Activated CD8-positive, alpha-beta T cell treated with anti-CD3 and anti-CD28 coated beads for 36 hours (primary cell): Measurements from ENCODE around the gene HIGD1A. TPM values are rescaled to one million over a fixed set of nuclear protein-coding genes. Genes with fewer than 3 reads are reported as not detected.
A peak's percentile ranks its signal among the peaks of the same experiment; 100 is the strongest.

ENCODE experiments used
- ATAC-seq: fragments of 200-7000 bp; cut with Tn5 transposase; one replicate; pipeline ENCODE4 v1.10.0; 2021; ENCODE audit warnings: mild to moderate bottlenecking, moderate library complexity
- CTCF ChIA-PET: fragments of 350-600 bp; sonication (Branson Sonifier 250); formaldehyde crosslinking; loops from one replicate; lab custom pipeline; 2021; ENCODE audit warnings: antibody characterized with exemption; lab: Charles Lee
- POLR2A ChIA-PET: fragments of 350-600 bp; sonication (Branson Sonifier 250); formaldehyde crosslinking; loops from one replicate; lab custom pipeline; 2021; ENCODE audit warnings: antibody characterized with exemption; lab: Charles Lee
- DNase-seq: peaks from one replicate; pipeline ENCODE4 v3.0.0-alpha.2; 2020
- H3K27ac Mint-ChIP-seq: one replicate; pipeline ENCODE4 v1.8.0; 2021; ENCODE audit warnings: mild to moderate bottlenecking, mixed read lengths
- H3K27me3 Mint-ChIP-seq: one replicate; pipeline ENCODE4 v1.8.0; 2021; ENCODE audit warnings: mixed read lengths
- H3K36me3 Mint-ChIP-seq: one replicate; pipeline ENCODE4 v1.8.0; 2021; ENCODE audit warnings: low read depth, mixed read lengths
- H3K4me1 Mint-ChIP-seq: one replicate; pipeline ENCODE4 v1.8.0; 2021; ENCODE audit warnings: low read depth, mixed read lengths
- H3K4me3 Mint-ChIP-seq: one replicate; pipeline ENCODE4 v1.8.0; 2021; ENCODE audit warnings: mild to moderate bottlenecking, moderate library complexity, mixed read lengths
- H3K9me3 Mint-ChIP-seq: one replicate; pipeline ENCODE4 v1.8.0; 2021; ENCODE audit warnings: mixed read lengths
- intact Hi-C: fragments of 100-400 bp; cut with micrococcal nuclease; formaldehyde crosslinking; loops from one replicate; pipeline ENCODE4 v1.10.0; 2022
- total RNA-seq, 2 experiments: library from RNA; stranded (reverse); gene quantifications; one replicate each; pipeline ENCODE4 v1.2.3, GENCODE V29; 2021
- TF ChIP-seq, protein P1 (sequence below): fragments of 200-600 bp; IDR thresholded peaks from one replicate; pipeline ENCODE4 v1.8.0; 2022; ENCODE audit warnings: antibody characterized with exemption, mild to moderate bottlenecking

Gene HIGD1A
- total RNA-seq, 2 experiments from 2014 or later = 58.4 to 60.5 TPM

DNA sequence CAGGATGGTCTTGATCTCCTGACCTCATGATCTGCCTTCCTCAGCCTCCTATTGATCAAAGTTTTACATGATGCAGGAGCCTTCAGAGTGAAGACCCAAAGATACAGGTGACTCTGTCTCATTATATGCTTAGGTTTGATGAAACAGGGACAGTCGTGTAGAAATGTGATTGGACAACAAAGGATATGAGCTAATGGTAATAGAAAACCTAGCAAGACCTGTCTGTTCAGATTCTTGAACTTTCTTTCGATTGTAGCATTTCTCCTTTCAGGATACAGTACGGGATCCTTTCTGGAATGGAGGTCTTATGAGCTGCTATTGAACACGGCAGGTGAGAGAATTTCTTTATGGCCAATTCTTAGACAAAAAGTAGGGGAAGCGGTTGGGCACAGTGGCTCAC is 4.9 kb upstream of the HIGD1A start, which contains the start of gene ACKR2:
ACKR2 (plus strand) TSS at position 244 of the 400 bp plus-strand sequence. CDS start 55,058 bp downstream, outside the sequence.
- intact Hi-C loops = no loop called here
- peaks cover 12% of the 10 kb centered on the region for H3K27me3 Mint-ChIP-seq
- ChIA-PET POLR2A (no interaction called here), CTCF (interaction anchor here (1.0 to 1.2 kb wide), 2 partner anchors 21 to 22 kb away, joined by 3 to 5 read pairs; no protein-coding TSS in a partner anchor)
- TF ChIP-seq, protein P1, sequence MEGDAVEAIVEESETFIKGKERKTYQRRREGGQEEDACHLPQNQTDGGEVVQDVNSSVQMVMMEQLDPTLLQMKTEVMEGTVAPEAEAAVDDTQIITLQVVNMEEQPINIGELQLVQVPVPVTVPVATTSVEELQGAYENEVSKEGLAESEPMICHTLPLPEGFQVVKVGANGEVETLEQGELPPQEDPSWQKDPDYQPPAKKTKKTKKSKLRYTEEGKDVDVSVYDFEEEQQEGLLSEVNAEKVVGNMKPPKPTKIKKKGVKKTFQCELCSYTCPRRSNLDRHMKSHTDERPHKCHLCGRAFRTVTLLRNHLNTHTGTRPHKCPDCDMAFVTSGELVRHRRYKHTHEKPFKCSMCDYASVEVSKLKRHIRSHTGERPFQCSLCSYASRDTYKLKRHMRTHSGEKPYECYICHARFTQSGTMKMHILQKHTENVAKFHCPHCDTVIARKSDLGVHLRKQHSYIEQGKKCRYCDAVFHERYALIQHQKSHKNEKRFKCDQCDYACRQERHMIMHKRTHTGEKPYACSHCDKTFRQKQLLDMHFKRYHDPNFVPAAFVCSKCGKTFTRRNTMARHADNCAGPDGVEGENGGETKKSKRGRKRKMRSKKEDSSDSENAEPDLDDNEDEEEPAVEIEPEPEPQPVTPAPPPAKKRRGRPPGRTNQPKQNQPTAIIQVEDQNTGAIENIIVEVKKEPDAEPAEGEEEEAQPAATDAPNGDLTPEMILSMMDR = no peak
- ATAC-seq (no peak), DNase-seq (no peak)
- H3K4me1 Mint-ChIP-seq = peaks cover 7% of the 10 kb centered on the region
- H3K9me3 Mint-ChIP-seq = no peaks in the 10 kb centered on the region
- no peak within 1 kb of the TSS for H3K4me3 Mint-ChIP-seq
- H3K27ac Mint-ChIP-seq = no peak within 1 kb of the TSS
- H3K36me3 Mint-ChIP-seq = peaks cover under 1% of the 10 kb centered on the region

DNA sequence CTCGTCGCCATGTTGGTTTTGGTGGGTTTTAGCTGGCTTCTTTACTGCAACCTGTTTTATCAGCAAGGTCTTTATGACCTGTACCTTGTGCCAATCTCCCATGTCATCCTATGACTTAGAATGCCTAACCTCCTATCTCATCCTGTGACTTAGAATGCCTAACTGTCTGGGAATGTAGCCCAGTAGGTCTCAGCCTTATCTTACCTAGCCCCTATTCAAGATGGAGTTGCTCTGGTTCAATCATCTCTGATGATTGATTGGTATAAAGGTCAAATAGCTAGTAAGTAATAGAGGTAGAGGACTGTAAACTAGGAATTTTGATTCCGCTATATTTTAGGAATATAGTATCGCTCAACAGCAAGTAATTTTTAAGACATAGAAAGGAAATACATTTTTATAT is 3.6 kb upstream of the HIGD1A start:
- Mint-ChIP-seq H3K9me3 (no peaks in the 10 kb centered on the region), H3K36me3 (peaks cover 6% of the 10 kb centered on the region), H3K27ac (no peak overlapping the region), H3K27me3 (peaks cover 12% of the 10 kb centered on the region), H3K4me3 (no peak overlapping the region), H3K4me1 (peaks cover 10% of the 10 kb centered on the region)
- CTCF ChIA-PET = interaction anchor here (1.0 to 1.2 kb wide), 2 partner anchors 22 to 23 kb away, joined by 3 to 5 read pairs; no protein-coding TSS in a partner anchor
- POLR2A ChIA-PET = no interaction called here
- intact Hi-C loops = no loop called here
- ATAC-seq = no peak
- TF ChIP-seq, protein P1 = no peak
- DNase-seq = no peak

DNA sequence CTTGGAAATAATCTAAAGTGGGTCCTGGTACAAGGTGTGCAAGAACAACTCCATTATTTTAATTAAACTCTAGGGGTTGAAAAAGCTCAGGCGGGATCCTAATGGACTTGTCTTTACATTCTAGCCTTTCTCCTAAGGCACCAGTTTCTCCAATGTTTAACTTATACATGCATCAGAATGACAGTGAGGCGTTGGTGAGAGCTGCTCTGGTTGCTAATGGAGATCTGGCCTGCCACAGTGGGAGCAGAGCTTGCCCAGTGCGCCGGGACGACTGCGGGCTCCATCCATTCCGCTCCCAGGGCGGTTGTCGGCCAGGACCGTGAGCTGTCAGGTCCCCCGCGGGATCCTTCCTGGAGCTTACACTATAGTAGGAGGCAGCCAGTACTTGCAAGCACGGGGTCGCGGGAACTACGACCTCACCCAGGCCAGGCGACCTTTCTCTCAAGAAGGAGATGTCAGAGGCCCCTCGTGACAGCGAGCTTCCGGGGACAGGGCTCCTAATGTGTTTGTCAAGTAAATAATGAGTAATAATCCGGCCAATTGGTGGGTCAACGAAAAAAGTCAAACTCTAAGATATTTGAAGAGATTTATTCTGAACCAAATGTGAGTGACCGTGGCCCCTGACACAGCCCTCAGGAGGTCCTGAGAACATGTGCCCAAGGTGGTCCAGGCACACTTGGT is 991 bp upstream of the HIGD1A start:
- ATAC-seq = no peak
- DNase-seq = peak; percentile 17
- CTCF ChIA-PET = interaction anchor here (1.1 to 2.7 kb wide), 5 partner anchors 26 to 76 kb away, joined by 3 to 10 read pairs (median 4); no protein-coding TSS in a partner anchor
- Mint-ChIP-seq H3K27ac (no peak overlapping the region), H3K4me1 (peaks cover 30% of the 10 kb centered on the region), H3K4me3 (peak overlapping the region; percentile 98), H3K36me3 (peaks cover 13% of the 10 kb centered on the region), H3K27me3 (peaks cover 12% of the 10 kb centered on the region), H3K9me3 (no peaks in the 10 kb centered on the region)
- intact Hi-C loops = no loop called here
- TF ChIP-seq, protein P1 = no peak
- POLR2A ChIA-PET = interaction anchor here (0.8 to 1.5 kb wide), 4 partner anchors 7 to 45 kb away, joined by 3 to 6 read pairs (median 4); no protein-coding TSS in a partner anchor

DNA sequence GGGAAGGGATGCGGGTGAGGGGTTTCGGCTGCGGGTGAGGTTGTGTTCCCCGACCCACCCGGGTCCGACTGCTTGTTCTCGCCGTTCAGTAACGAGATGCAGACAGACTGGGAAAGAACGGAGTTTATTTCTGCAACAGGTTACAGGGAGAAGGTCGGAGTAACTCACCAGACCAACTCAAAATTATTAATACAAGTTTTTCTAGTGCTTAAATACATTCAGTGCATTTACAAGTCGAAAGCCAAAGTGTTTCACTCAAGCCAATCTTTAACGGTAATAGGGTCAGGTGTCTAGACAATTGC is 492 bp upstream of the HIGD1A start:
- Mint-ChIP-seq H3K4me3 (peak overlapping the region; percentile 98), H3K27ac (peak overlapping the region; percentile 90), H3K4me1 (peaks cover 32% of the 10 kb centered on the region), H3K36me3 (peaks cover 15% of the 10 kb centered on the region), H3K9me3 (no peaks in the 10 kb centered on the region), H3K27me3 (peaks cover 12% of the 10 kb centered on the region)
- no peak for ATAC-seq
- intact Hi-C loops = no loop called here
- DNase-seq = no peak
- TF ChIP-seq, protein P1 = no peak
- POLR2A ChIA-PET = interaction anchor here (1.5 kb wide), 1 partner anchor 8 kb away, joined by 6 read pairs; no protein-coding TSS in a partner anchor
- CTCF ChIA-PET = interaction anchor here (1.1 to 2.7 kb wide), 4 partner anchors 26 to 77 kb away, joined by 3 to 10 read pairs (median 6); no protein-coding TSS in a partner anchor
